Fibroblast of skin of left quadriceps (primary cell): ENCODE data around the gene CLIC4.
"Not testable (repeated sequence)": the region's sequence is repeated elsewhere in the genome, so short reads cannot be mapped to it uniquely, and the experiment has no call there.

ENCODE experiments used
- DNase-seq, 2 experiments: peaks; one replicate each; pipeline ENCODE4 v3.0.0-alpha.2; 2013; ENCODE audit warnings: low read depth in 2 of 2

The CLIC4 gene

DNA sequence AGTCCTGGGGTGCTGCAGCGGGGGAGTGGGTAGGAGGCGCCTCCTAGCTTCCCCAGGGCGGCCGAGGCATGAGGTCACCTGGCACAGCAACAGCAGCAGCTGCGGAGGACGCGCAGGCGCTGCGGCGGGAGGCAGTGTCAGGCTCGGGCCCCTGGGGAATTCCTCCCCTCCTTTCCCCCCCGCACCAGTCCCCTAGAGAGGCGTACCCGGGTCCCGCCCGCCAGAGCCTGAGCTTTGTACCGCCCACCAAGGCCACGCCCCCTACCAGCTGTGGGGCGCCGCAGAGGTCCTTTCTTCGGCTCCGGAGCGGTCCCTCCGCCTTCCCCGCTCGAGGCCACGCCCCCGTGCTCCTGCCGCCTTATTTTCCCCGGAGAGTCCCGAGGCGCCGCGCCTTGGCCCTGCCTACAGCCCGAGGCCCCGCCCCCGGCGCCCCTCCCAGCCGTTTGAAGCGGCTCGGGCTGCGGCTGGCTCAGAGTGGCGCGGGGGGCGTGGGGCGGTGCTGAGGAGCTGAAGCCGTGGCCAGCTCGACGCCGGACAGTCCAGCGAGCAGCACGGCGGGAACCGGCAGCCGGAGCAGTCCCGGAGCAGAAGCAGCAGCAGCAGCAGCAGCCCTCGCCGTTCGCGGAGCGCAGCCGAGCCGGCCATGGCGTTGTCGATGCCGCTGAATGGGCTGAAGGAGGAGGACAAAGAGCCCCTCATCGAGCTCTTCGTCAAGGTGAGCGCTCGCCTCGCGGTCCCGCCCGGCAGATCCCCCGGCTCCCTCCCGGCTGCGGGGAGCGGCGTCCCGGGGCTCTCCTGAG is at the start of gene CLIC4:
TSS of gene CLIC4 (plus strand) at position 537 of the 800 bp plus-strand sequence. CDS start at position 644, 107 bp downstream.
- DNase-seq: peak; percentile 98 to 99

- DNase-seq: no peak
These were observed 49.0 kb upstream of the CLIC4 start for GRCh38 chr1:24696041-24696755.

DNA sequence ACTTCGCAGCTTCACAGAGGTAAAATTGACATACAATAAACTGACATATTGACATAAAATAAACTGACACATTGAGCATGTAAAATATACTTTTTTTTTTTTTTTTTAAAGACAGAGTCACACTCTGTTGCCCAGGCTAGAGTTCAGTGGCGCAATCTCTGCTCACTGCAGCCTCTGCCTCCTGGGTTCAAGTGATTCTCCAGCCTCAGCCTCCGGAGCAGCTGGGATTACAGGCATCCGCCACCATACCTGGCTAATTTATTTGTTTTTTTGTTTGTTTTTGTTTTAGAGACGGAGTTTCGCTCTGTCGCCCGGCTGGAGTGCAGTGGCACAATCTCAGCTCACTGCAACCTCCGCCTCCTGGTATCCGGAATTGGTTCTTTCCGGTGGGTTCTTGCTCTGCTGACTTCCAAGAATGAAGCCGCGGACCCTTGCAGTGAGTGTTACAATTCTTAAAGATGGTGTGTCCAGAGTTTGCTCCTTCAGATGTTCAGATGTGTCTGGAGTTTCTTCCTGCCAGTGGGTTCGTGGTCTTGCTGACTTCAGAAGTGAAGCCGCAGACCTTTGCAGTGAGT is 48.4 kb upstream of the CLIC4 start:
- DNase-seq: no peak

GRCh38 chr1:24697453-24698001 is 47.7 kb upstream of the CLIC4 start:
- not testable (repeated sequence) for DNase-seq

DNA sequence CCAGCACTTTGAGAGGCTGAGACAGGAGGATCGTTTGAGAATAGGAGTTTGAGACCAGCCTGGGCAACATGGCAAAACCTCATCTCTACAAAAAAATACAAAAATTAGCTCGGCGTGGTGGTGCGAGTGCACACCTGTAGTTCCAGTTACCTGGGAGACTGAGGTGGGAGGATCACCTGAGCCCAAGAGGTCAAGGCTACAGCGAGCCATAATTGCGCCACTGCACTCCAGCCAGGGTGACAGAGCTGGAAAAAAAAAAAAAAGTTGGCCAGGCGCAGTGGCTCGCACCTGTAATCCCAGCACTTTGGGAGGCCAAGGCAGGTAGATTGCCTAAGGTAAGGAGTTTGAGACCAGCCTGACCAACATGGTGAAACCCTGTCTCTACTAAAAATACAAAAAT is 46.9 kb upstream of the CLIC4 start:
- DNase-seq: not testable (repeated sequence)

- DNase-seq: no peak
These were observed 45.6 kb upstream of the CLIC4 start for GRCh38 chr1:24699628-24700027.

- no peak for DNase-seq
These were observed 42.5 kb upstream of the CLIC4 start for GRCh38 chr1:24702511-24703293.

- no peak for DNase-seq
These were observed 40.6 kb upstream of the CLIC4 start for GRCh38 chr1:24704411-24705259.

DNA sequence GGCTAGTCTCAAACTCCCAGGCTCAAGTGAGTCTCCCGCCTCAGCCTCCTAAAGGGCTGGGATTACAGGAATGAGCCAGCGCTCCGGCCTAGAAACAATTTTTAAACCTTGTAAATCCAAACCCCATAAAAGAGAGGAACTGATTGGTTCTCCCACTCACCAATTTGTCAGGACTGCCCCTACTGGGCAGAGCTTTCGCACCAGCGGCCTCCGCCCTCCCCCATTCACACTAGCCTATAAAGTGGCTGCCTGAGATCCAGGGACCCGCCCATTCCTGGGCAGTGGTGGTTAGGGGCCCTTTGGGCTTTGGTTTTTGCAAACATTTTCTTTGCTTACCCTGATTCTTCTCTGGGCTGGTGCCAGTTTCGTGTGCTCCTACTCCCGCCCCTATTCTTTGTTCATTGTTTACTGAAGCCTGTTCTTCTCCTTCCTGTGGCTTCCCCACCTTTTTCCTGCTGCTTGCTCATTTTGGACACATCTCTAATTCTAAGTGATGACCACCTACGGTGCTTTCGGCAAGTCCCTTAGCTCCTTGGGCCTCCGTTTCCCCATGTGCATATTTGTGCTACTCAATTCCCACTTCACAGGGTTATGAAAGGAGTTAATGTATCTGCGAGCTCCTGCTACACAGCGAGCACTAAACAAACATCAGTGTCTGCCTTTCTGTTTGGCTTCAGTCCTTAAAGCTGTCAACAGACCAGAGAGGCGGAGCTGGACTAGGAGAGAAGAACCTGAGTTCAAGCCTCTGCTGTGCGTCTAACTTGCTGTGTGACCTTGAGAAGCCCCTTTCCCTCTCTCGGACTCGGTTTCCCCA is 39.8 kb upstream of the CLIC4 start:
- peak in 1 of 2 experiments; percentile 55 for DNase-seq

- DNase-seq: not testable (repeated sequence)
These were observed 39.2 kb upstream of the CLIC4 start for GRCh38 chr1:24706074-24706389.

DNA sequence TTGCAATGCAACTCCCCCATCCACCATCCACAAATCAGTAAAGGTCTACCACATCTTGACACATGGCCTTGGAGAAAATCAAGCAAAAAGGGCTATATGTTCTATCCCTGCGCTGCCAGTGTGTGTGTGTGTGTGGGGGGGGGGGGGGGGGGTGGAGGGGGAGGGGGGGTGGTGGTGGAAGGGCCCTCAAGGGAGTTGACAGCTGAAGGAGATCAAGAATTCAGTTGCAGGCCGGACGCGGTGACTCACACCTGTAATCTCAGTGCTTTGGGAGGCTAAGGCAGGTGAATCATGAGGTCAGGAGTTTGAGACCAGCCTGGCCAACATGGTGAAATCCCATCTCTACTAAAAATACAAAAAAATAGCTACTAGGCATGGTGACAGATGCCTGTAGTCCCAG is 37.6 kb upstream of the CLIC4 start:
- DNase-seq: no peak

DNA sequence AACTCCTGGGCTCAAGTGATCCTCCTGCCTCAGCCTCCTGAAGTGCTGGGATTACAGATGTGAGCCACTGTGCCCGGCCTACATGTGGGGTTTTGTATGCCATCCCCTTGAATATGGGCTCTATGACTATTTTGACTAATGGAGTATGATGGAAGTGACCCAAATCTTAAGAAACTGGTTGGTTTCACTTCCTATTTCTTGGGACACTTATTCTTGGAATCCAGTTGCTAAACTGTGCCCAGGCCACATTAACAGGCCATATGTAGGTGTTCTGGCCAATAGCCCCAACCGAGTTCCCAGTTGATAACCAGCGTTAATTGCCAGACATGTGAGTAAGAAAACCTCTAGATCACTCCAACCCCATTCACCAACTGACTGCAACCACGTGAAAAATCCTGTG is 36.3 kb upstream of the CLIC4 start:
- DNase-seq: no peak

- DNase-seq: no peak
These were observed 35.3 kb upstream of the CLIC4 start for GRCh38 chr1:24709791-24710441.

DNA sequence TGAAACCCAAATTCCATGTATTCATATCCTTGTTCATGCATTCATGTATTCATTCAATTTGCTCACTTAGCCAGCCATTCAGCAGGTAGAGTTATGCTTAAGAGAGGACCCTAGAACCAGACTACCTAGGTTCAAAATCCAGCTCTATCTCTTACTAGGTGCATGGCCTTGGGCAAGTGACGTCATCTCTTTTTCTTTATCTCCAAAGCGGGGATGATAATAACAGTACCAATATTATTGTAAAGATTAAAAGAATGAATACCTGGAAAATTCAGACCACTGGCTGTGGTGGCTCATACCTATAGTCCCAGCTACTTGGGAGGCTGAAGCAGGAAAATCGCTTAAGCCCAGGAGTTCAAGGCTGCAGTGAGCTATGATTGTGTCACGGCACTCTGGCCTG is 33.9 kb upstream of the CLIC4 start:
- DNase-seq: no peak

DNA sequence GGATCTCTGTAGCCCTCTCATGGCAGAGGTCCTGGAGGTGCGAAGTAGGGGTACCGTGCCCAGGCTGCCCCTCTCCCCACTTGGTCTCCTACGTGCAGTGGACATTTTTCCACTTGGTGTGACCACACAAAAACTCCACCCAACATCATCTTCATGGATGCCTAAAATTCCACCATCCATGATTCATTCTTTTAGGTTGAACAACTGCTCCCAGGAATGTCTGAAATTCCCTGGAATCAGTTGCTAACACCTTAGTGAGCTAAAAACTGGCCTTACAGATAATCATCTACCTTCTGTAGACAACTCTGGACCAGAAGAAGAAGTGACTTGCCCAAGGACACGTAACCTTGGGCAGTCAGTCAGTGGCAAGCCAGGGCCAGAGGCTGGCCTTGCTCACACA is 32.1 kb upstream of the CLIC4 start:
- DNase-seq: peak in 1 of 2 experiments; percentile 47

- DNase-seq: no peak
These were observed 31.5 kb upstream of the CLIC4 start for GRCh38 chr1:24713736-24714135.

GRCh38 chr1:24714859-24715520 is 30.3 kb upstream of the CLIC4 start:
- DNase-seq: no peak

DNA sequence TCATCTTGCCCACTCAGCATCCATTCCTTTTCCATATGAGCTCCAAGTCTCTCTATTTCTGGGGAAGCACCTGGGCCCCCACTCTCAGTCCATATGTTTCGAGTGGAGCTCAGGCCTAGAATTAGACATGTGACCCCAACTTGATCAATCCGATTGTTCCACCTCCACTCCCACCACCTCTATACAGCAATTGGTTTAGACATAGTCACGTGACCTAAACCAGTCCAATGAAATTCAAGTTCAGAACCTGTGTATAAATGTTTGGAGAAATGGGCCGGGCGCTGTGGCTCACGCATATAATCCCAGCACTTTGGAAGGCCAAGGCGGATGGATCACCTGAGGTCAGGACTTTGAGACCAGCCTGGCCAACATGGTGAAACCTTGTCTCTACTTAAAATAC is 29.6 kb upstream of the CLIC4 start:
- no peak for DNase-seq
